SK-N-SH (cell line): ENCODE measurements around the gene CDIP1. TPM values are rescaled to one million over a fixed set of nuclear protein-coding genes. Genes with fewer than 3 reads are reported as not detected.
A peak's percentile ranks its signal among the peaks of the same experiment; 100 is the strongest.

Experiments used
- CTCF ChIA-PET: fragments of 300-600, 350-600 bp; formaldehyde crosslinking; extraction: SDS; loops from one replicate; lab custom pipeline; 2021; lab: Yijun Ruan, JAX
- POLR2A ChIA-PET: fragments of 350-600 bp; sonication (Branson Sonifier 250); formaldehyde crosslinking; extraction: SDS; loops from one replicate; lab custom pipeline; 2020; ENCODE audit warnings: antibody characterized with exemption, inconsistent platforms; lab: Yijun Ruan, JAX
- DNase-seq: peaks from one replicate; pipeline ENCODE4 v3.0.0; 2012
- H2AFZ ChIP-seq: fragments of 200-600 bp; sonication (generic); 2 replicates; pipeline ENCODE4 v1.8.1; 2016; ENCODE audit warnings: antibody characterized with exemption, mild to moderate bottlenecking, low read depth
- H3F3A ChIP-seq: fragments of 200-600 bp; sonication (generic); replicated peaks from 2 replicates; pipeline ENCODE3; 2016; ENCODE audit warnings: antibody characterized with exemption, mild to moderate bottlenecking; ENCODE audit not compliant: insufficient read depth
- H3K27ac ChIP-seq, 2 experiments: fragments of 200-500 bp in 1 of 2; fragments of 200-600 bp in 1 of 2; sonication (Bioruptor generic) in 1 of 2; sonication (generic), shearing (Covaris generic) in 1 of 2; 2 replicates each; pipeline versions ENCODE4 v1.5.1 to v1.6.1; 2014 to 2016; ENCODE audit warnings: low read depth in 2 of 2, inconsistent platforms in 1 of 2, low read length in 1 of 2, mild to moderate bottlenecking in 1 of 2, mixed read lengths in 1 of 2
- H3K27me3 ChIP-seq: fragments of 200-600 bp; sonication (generic), shearing (Covaris generic); 2 replicates; pipeline ENCODE4 v1.6.1; 2016; ENCODE audit warnings: mixed run types; ENCODE audit not compliant: insufficient read depth
- H3K36me3 ChIP-seq, 2 experiments: fragments of 200-500 bp in 1 of 2; fragments of 200-600 bp in 1 of 2; sonication (Bioruptor generic) in 1 of 2; sonication (generic) in 1 of 2; replicated peaks in 1 of 2; 2 replicates each; pipeline versions ENCODE3 to v1.5.1; 2014 to 2016; ENCODE audit warnings: low read length in 1 of 2, mild to moderate bottlenecking in 1 of 2; ENCODE audit not compliant: insufficient read depth in 2 of 2, control insufficient read depth in 1 of 2
- H3K4me1 ChIP-seq, 2 experiments: fragments of 200-500 bp in 1 of 2; fragments of 200-600 bp in 1 of 2; sonication (Bioruptor generic) in 1 of 2; sonication (generic), shearing (Covaris generic) in 1 of 2; 2 replicates each; pipeline versions ENCODE4 v1.5.1 to v1.6.1; 2014 to 2016; ENCODE audit warnings: low read depth in 1 of 2, low read length in 1 of 2, mixed run types in 1 of 2; ENCODE audit not compliant: insufficient read depth in 2 of 2, control insufficient read depth in 1 of 2
- H3K4me2 ChIP-seq: fragments of 200-600 bp; sonication (generic), shearing (Covaris generic); 2 replicates; pipeline ENCODE4 v1.6.1; 2017; ENCODE audit warnings: mixed run types
- H3K4me3 ChIP-seq, 2 experiments: fragments of 200-500 bp in 1 of 2; fragments of 200-600 bp in 1 of 2; sonication (Bioruptor generic) in 1 of 2; sonication (generic), shearing (Covaris generic) in 1 of 2; 2 replicates each; pipeline versions ENCODE4 v1.5.1 to v1.8.1; 2014 to 2016; ENCODE audit warnings: low read depth in 2 of 2, inconsistent platforms in 1 of 2, low read length in 1 of 2, mild to moderate bottlenecking in 1 of 2, mixed read lengths in 1 of 2, moderate library complexity in 1 of 2
- H3K79me2 ChIP-seq: fragments of 200-600 bp; sonication (generic); 2 replicates; pipeline ENCODE4 v1.8.1; 2017; ENCODE audit warnings: mild to moderate bottlenecking; ENCODE audit not compliant: insufficient read depth
- H3K9ac ChIP-seq: fragments of 200-600 bp; sonication (generic); 2 replicates; pipeline ENCODE4 v1.6.1; 2017; ENCODE audit warnings: mixed run types
- H3K9me2 ChIP-seq: fragments of 200-600 bp; sonication (generic); 2 replicates; pipeline ENCODE4 v1.6.1; 2017; ENCODE audit warnings: mixed run types
- H3K9me3 ChIP-seq: fragments of 200-600 bp; sonication (generic); 2 replicates; pipeline ENCODE4 v1.6.1; 2017; ENCODE audit warnings: mixed run types, mild to moderate bottlenecking, moderate library complexity
- H4K20me1 ChIP-seq: fragments of 200-600 bp; sonication (generic); 2 replicates; pipeline ENCODE4 v1.6.1; 2017; ENCODE audit warnings: mild to moderate bottlenecking, mixed run types; ENCODE audit not compliant: insufficient read depth
- EP300 ChIP-seq, 2 experiments: IDR thresholded peaks; 2 replicates each; pipeline versions ENCODE4 v1.4.0 to v1.6.1; 2012; ENCODE audit warnings: borderline replicate concordance in 1 of 2, low read depth in 1 of 2, low read length in 1 of 2
- GATA2 ChIP-seq: sonication (generic); formaldehyde crosslinking; IDR thresholded peaks from 2 replicates; pipeline ENCODE4 v1.5.0; 2020; ENCODE audit warnings: mild to moderate bottlenecking, missing genetic modification reagents
- PBX3 ChIP-seq: IDR thresholded peaks from 2 replicates; pipeline ENCODE4; 2012
- SMC3 ChIP-seq: IDR thresholded peaks from 2 replicates; pipeline ENCODE4 v1.6.1; 2012; ENCODE audit warnings: low read depth, low read length, improper control_type of control experiment
- TCF12 ChIP-seq: IDR thresholded peaks from 2 replicates; pipeline ENCODE4 v1.4.0; 2012
- TEAD4 ChIP-seq: IDR thresholded peaks from 2 replicates; pipeline ENCODE4 v1.4.0; 2012; ENCODE audit warnings: mild to moderate bottlenecking, borderline replicate concordance; ENCODE audit not compliant: insufficient read depth
- WGBS: methylation state at CpG from one replicate; pipeline ENCODE4 v1.1.6; 2017; ENCODE audit warnings: low lambda C conversion rate; 5-methylcytosine and 5-hydroxymethylcytosine counted together
- polyA plus RNA-seq, 3 experiments: library from polyadenylated mRNA; depleted of rRNA; stranded (reverse); fragments of >200 nt; gene quantifications; 2 replicates each; pipeline ENCODE4 v1.2.3, GENCODE V29; 2012
- TF ChIP-seq, protein P1 (sequence below): IDR thresholded peaks from 2 replicates; pipeline ENCODE4 v1.6.1; 2012; ENCODE audit warnings: mild to moderate bottlenecking, low read depth, low read length, moderate library complexity
- TF ChIP-seq, protein P2 (sequence below): IDR thresholded peaks from 2 replicates; pipeline ENCODE4 v1.4.0; 2012; ENCODE audit warnings: low read depth
- TF ChIP-seq, protein P3 (sequence below): fragments of 150-350 bp; IDR thresholded peaks from 2 replicates; pipeline ENCODE4 v1.6.1; 2017; ENCODE audit warnings: antibody characterized with exemption, low read length, low read depth, borderline replicate concordance

Gene CDIP1
- polyA plus RNA-seq, 1 of the 3 experiments (the other 2 are of a cell fraction) = 30.2 TPM

DNA sequence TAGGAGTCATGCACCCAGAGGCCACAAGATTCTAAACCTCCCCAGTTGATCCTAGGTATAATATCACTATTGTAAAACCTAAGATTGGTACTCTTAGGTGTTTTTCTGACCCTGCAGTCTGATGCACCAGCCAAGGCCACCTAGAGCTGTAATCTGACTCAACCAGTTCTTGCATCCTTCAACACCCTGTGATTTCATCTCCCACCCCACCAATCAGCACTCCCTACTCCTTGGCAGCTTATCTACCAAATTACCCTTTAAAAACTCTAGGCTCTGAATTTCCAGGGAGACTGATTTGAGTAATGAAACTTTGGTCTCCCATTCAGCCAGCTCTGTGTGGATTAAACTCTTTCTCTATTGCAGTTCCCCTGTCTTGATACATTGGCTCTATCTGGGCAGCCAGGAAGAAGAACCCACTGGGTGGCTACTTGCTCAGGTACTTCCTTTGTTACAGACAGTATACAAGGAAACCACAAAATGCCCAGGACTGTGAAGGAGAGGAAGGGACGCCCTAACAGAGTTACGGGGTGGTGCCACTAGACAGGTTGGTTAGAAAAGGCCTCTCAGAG lies 1.2 kb upstream of the CDIP1 start:
- Histone ChIP-seq H3K4me2 (no peak overlapping the region), H3K79me2 (peaks cover 35% of the 10 kb centered on the region), H3F3A (peaks cover 6% of the 10 kb centered on the region), H3K27ac (no peak overlapping the region), H3K27me3 (no peaks in the 10 kb centered on the region), H3K9me2 (no peaks in the 10 kb centered on the region), H3K4me3 (no peak overlapping the region), H4K20me1 (no peaks in the 10 kb centered on the region)
- ChIA-PET POLR2A (no interaction called here), CTCF (interaction anchor here (1.3 to 1.4 kb wide), 4 partner anchors 8 to 64 kb away, joined by 3 to 14 read pairs (median 6); partner anchors contain the start of gene HMOX2)
- DNase-seq = no peak
- TF ChIP-seq TCF12 = no peak
- TF ChIP-seq EP300 (IDR thresholded peaks at IDR 0.05; ENCODE audit: borderline replicate concordance in 1 of 2, low read depth in 1 of 2, low read length in 1 of 2) = no peak
- no peak for TF ChIP-seq PBX3
- TF ChIP-seq, protein P1, sequence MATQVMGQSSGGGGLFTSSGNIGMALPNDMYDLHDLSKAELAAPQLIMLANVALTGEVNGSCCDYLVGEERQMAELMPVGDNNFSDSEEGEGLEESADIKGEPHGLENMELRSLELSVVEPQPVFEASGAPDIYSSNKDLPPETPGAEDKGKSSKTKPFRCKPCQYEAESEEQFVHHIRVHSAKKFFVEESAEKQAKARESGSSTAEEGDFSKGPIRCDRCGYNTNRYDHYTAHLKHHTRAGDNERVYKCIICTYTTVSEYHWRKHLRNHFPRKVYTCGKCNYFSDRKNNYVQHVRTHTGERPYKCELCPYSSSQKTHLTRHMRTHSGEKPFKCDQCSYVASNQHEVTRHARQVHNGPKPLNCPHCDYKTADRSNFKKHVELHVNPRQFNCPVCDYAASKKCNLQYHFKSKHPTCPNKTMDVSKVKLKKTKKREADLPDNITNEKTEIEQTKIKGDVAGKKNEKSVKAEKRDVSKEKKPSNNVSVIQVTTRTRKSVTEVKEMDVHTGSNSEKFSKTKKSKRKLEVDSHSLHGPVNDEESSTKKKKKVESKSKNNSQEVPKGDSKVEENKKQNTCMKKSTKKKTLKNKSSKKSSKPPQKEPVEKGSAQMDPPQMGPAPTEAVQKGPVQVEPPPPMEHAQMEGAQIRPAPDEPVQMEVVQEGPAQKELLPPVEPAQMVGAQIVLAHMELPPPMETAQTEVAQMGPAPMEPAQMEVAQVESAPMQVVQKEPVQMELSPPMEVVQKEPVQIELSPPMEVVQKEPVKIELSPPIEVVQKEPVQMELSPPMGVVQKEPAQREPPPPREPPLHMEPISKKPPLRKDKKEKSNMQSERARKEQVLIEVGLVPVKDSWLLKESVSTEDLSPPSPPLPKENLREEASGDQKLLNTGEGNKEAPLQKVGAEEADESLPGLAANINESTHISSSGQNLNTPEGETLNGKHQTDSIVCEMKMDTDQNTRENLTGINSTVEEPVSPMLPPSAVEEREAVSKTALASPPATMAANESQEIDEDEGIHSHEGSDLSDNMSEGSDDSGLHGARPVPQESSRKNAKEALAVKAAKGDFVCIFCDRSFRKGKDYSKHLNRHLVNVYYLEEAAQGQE = no peak
- no peak for TF ChIP-seq GATA2 (CRISPR knock-in tag)
- TF ChIP-seq SMC3 = no peak
- no peak for TF ChIP-seq TEAD4
- TF ChIP-seq, all 33 proteins: peak for 0
- H3K9me3 ChIP-seq = no peaks in the 10 kb centered on the region; the same call in 1 of the 2 replicates
- no peaks in the 10 kb centered on the region for H3K36me3 ChIP-seq
- no peak overlapping the region for H2AFZ ChIP-seq
- 93% methylated on average over 2 of the region's 2 CpGs for WGBS
- no peak overlapping the region for H3K9ac ChIP-seq
- peaks cover 0 to 13% of the 10 kb centered on the region in 2 experiments; a peak in 2 of 4 replicates for H3K4me1 ChIP-seq

DNA sequence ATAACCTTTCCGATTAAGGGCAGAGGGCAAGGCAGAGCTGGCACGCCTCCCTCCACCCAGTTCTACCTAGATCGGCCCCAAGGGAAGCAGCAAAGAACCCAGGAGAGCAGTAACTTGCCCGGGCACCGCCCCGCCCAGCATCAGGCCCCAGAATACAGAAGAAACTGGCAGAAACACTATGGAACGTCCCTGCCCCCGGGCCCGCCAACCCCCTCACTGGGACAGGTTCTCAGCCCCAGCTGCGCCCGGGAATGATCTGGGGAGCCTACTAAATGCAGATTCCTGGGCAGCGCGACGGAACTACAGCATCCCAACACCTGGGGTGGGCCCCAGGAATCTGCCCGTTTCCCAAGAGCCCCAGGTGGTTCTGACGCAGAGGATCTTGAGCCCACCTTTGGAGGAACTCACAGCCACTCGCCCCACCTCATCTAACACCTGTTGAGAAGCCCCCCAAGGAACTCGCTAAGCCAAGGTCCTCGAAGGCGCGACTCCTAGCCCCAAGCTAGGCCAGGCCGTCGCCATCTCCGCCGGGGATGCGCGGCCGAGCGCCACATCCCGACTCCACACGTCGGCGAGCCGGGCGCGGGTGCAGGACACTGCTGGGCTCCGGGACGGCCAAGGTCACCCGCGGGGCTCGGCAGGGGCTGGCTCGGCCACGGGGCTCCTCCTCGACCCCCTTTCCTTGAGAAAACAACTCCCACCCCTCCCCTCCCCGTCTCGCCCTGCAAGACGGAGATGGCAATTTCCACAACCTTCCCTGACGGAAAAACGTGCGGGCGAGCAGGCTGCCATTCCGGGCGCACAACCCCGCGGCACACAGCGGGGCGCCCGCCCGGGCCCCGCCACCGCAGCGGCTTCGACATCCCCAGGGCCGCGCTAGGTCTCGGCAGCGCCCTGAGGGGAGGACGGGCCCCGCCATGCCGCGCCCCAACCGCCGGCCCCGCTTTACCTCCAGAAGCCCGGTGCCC lies 913 bp downstream of the CDIP1 start:
- Histone ChIP-seq H3K4me1 (peaks cover 0 to 9% of the 10 kb centered on the region in 2 experiments; a peak in 2 of 4 replicates), H3K79me2 (peaks cover 43% of the 10 kb centered on the region), H3K27ac (peak overlapping the region; percentile 27 to 48; a peak in 2 of 4 replicates), H3K27me3 (no peaks in the 10 kb centered on the region), H3K9me3 (no peaks in the 10 kb centered on the region; the same call in 1 of the 2 replicates), H2AFZ (peak overlapping the region; percentile 92), H3K36me3 (no peaks in the 10 kb centered on the region), H4K20me1 (no peaks in the 10 kb centered on the region), H3K4me3 (peak overlapping the region; percentile 66 to 78), H3F3A (peaks cover 6% of the 10 kb centered on the region), H3K4me2 (peak overlapping the region; percentile 82), H3K9ac (peak overlapping the region; percentile 76), H3K9me2 (no peaks in the 10 kb centered on the region)
- peak; percentile 66 for DNase-seq
- WGBS = 24% methylated on average over 26 of the region's 75 CpGs
- ChIA-PET POLR2A (no interaction called here), CTCF (interaction anchor here (1.0 to 1.9 kb wide), 5 partner anchors 13 to 81 kb away, joined by 3 to 6 read pairs (median 3); partner anchors contain the start of gene C16orf96)
- TF ChIP-seq, protein P2, sequence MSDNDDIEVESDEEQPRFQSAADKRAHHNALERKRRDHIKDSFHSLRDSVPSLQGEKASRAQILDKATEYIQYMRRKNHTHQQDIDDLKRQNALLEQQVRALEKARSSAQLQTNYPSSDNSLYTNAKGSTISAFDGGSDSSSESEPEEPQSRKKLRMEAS = peak; percentile 13; the same call in 1 of the 2 replicates
- TF ChIP-seq, protein P3, sequence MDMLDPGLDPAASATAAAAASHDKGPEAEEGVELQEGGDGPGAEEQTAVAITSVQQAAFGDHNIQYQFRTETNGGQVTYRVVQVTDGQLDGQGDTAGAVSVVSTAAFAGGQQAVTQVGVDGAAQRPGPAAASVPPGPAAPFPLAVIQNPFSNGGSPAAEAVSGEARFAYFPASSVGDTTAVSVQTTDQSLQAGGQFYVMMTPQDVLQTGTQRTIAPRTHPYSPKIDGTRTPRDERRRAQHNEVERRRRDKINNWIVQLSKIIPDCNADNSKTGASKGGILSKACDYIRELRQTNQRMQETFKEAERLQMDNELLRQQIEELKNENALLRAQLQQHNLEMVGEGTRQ = no peak
